Activated naive CD4-positive, alpha-beta T cell (primary cell): Measurements from ENCODE around the gene C16orf74.

ENCODE experiments used
- DNase-seq, 4 experiments: peaks; one replicate each; lab custom pipeline; 2025; lab: John Stamatoyannopoulos, UW

The C16orf74 gene

DNA sequence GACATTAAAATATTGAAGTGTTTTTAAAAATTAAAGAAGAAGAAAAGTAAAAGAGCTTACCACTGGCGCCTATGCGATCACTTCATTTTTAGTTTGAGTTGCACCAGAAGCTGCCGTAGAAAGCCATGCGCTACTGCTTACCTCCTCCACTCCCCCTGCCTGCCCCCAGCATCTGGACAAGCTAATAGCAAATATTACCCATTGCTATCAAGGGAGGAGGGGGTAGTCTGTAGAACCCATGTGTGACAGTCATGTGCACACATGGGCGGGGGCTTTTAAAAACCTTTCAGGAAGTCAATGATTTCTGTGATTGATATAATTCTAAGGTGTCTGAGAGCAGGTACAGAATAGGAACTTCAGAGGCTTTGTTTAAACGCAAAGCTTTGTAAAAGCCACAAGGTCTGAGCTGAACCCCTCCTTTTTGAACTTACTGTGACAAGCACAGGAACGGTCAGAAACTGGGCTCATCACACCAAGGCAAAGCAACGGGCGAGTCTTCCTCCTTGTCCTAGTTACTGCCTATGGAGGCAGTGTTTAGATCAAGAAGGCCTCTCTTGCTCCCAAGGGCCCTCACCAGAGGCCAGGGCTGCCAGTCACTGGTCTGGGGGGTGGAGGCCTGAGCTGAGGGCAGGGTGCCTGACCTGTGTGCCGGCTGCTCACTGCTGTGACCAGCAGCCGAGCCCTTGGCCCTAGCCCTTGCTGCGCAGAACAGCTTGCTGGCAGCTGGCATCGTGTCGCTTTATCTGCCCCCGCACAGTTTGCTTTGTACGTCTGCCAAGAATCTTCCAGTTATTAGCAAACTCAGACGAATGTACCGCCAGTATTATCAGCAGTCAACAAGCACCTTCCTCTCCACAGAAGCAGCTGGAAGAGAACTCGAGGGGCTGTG lies 77.1 kb downstream of the C16orf74 start:
- no peak for DNase-seq

DNA sequence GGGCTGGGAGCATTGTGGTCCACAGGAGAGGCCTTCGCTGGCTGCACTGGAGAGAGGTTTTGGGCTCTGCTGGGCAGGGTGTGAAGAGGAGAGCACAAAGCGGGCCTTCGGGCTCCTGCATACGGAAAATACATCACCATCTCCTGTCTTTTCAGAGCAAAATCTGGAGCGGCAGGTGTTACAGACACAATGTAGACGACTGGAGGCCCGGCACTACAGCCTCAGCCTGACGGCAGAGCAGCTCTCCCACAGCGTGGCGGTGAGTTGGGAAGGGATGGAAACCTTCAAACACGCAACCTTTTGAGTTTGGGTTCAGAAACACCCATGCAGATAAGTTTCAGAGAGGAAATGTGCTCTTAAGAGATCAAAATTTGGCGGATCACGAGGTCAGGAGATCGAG lies 80.1 kb downstream of the C16orf74 start:
- no peak for DNase-seq

DNA sequence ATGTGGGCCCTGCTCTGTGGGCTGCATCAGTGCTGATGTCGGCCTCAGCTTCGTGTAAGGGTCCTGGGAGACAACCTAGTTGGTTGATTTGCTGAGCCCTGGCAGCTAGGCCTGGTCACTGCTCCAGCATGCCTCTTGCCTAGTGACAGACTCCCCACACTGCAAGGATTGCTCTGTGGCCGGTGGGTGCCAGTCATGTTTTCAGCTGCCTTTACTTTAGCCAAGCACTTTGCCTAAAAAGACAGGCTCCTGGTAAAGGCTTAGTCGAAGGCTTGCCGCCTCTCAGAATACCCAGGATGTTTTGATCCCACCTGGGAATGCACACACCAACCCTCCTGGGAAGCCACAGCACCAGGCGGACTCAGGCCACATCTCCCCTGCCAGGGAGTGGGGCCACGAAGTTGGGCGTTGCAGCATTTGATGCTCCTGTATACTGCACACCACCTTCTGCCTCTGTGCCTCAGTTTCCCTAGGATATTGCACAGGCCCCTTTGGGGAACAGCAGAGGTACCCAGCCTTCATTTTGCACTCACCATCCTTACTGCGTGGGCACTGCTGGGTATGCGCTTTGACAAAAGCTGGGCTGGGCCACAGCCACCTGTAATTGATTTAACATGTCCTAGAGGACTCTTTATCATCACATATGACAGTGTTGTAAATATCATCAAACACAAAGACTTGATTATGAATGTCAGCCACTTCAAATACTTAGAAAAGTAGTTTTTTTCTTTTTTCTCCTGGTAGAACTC lies 82.0 kb downstream of the C16orf74 start:
- no peak for DNase-seq

DNA sequence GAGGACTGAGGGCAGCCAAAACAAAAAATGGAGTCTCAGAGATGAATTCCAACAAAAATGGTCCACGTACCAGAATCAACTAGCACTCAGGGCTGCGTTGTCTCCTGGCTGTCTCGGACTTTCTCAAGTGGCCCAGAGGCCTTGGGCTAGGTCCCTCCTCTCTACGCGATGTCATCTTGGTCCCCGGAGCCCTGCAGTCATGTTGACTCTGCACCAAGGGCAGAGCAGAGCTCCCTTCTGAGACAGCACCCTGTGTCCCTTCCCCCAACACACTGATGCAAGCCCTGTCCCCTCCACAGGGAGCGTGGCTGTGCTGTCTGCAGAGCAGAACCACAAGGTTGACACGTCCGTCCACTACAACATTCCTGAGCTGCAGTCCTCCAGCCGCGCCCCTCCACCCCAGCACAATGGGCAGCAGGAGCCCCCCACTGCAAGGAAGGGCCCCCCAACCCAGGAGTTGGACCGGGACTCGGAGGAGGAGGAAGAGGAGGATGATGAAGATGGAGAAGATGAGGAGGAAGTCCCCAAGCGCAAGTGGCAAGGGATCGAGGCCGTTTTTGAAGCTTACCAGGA lies 83.0 kb downstream of the C16orf74 start:
- no peak for DNase-seq

DNA sequence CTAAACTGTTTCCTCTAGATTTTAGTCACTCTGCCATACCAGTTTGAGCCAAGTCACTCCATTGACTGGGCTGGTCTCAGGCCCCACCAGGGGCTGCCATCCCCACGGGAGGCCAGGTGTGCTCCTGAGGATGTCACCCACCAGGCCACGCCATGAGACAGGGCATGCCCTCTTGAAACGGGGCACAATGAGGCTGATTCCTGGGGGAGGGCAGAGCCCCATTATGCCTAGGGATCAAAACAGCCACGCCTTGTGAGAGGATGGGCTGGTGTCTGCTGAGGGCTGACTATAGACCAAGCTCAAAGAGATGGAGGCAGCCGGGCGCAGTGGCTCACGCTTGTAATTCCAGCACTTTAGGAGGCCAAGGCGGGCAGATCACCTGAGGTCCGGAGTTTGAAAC lies 83.6 kb downstream of the C16orf74 start:
- no peak for DNase-seq

DNA sequence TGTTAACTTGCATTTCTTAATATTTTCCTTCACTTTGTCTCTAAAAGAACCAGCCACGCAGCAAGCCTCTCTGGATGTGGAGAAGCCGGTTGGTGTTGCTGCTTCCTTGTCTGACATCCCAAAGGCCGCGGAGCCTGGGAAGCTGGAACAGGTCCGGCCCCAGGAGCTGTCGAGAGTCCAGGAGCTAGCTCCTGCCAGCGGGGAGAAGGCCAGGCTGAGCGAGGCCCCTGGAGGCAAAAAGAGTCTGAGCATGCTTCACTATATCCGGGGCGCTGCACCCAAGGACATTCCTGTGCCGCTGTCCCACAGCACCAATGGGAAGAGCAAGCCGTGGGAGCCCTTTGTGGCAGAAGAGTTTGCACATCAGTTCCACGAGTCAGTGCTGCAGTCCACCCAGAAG lies 85.0 kb downstream of the C16orf74 start:
- no peak for DNase-seq

DNA sequence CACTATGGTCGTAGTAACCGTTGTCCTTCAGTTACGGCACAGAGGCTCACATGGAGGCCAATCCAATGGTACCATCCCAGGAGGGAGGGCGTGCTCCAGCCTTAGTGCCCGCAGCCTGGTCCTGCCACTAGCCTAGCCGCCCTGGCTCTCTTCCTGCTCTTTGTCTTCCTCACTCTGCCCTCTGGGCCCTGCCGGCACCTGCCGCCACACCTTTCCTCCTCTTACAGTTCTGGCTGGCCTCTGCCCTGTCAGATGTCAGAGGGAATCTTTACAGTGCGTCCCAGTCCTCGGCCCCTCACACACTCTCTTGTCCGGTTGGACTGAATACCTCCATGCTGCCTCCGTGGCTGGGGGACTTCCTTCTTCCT lies 85.5 kb downstream of the C16orf74 start:
- DNase-seq = no peak

DNA sequence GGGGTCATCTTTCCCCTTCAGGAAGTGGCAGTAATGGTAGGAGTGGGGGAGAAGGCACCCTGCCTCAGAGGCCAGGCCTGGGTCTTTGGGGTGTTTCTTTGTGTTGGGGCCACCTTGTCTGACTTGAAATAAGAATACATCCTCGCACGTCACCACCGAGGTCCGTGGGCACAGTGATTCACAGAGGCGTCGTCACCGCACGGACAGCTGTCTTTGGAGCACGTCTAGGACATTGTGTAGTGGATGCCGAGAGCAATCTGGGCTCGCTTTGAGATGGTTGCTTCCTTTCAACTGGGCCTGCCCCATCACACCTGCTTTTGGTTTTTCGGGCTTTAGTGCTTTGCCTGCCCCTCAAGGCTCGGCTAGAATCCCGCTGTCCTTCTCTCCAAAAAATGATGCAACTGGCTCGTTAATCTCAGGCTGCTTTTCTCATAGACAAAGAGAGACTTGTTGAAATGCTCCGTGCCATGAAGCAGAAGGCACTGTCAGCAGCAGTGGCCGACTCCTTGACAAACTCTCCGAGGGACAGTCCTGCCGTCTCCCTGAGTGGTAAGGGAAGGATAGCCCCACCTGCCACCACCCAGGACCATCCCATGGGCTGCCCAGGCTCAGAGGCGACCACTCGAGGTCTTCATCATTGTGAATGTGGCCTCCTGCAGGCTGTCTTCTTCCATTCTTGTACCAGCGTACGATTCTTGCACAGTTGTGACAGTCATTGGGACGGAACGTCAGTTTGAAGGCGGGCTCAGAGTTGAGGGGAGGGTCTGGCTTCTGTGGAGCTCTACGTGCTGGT lies 86.1 kb downstream of the C16orf74 start:
- DNase-seq = no peak

DNA sequence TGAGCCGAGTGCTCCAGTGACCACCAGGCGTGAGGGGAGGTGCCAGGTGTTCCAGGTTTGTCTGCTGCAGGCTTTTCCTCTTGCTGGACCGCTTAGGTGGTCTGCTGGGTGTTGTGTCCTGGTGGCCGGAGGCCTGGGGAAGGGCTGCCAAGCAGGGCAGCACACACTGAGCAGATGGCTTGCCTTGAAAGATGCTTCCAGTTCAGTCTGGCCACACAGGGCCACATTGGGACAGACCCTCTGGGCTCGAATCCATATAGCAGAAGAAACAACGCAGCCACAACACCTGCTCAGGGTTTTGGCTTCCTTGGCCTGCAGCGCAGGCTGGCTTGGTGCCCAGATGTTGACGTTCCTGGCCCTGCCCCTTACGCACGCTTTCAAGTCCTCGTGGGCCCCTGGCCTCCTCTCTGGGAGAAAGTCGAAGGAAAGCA lies 87.0 kb downstream of the C16orf74 start:
- DNase-seq = no peak

DNA sequence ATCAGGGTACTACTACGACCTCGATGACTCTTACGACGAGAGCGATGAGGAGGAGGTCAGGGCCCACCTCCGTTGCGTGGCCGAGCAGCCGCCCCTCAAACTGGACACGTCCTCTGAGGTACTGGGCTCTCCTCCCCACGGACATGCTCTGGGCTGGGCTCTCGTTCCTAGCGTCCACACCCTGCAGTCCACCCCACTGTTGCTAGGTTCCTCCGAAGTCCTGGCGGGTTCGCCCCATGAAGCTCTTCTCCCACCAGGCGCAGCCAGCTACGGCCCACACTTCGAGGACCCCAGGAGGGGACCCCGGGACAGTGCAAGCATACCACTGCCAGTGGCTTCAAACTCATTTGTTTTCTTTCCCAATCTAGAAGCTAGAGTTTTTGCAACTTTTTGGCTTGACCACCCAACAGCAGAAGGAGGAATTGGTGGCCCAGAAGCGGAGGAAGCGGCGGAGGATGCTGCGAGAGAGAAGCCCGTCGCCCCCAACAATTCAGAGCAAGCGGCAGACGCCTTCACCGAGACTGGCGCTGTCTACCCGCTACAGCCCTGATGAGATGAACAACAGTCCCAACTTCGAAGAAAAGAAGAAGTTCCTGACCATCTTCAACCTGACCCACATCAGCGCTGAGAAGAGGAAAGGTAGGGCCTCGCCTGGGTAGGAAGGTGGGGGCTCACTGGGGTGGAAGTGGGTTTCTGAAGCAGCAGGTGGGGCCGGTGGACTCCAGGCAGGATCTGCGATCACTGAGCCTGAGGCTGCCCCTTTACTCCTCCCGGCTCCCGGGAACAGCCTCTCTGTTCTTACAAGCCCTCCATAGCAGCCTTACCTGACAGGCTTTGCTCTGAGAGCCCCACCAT lies 87.7 kb downstream of the C16orf74 start:
- DNase-seq = no peak

DNA sequence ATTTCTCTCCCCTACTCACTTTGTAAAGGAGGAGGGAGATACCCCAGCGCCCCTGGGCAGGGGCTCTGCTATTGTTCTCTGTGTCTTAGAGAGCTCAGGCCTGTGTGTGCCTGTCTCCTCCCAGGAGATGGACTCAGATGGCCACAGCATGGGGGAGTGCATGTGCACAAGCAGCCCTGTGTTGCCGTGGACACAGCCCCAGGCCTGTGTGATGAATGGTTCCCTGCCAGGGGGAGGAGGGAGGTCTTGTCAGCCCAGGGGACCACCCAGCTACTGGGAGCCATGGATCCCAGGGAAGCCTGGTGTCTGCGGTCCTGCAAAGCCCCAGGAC lies 88.4 kb downstream of the C16orf74 start:
- DNase-seq = no peak

DNA sequence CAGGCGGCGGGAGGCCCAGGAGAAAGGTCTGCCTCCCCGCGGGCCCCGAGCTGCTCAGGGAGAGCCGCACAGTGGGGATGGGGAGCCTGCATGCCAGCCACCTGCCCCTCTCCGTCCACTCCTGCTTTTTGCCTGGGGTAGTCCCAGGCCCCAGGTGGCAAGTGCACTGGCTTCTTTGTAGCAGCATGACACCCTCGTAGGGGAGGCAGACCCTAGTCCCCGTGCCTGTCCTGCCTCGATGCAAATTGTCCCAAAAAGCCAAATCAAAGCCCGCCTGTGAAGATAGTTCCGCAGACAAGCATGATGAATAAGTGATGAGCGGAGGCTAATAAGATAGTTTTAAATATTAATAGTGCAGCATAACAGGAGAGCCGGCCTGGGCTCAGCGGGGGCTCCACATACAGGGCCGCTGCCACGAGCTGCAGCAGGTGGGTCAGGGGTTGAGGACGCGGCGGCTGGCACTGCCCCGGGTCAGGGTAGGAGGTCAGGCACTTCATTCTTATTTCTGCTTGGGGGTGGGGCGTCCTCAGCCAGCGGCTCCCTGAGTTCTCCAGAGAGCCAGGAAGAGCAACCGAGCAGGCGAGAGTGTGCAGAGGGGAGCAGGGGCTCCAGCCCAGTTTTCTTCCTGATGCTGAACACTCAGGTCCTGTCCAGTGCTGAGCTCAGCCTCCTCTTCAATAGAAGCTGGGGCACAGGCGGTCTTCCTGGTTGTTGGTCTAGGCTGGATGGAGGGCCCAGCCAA lies 89.0 kb downstream of the C16orf74 start:
- no peak for DNase-seq

DNA sequence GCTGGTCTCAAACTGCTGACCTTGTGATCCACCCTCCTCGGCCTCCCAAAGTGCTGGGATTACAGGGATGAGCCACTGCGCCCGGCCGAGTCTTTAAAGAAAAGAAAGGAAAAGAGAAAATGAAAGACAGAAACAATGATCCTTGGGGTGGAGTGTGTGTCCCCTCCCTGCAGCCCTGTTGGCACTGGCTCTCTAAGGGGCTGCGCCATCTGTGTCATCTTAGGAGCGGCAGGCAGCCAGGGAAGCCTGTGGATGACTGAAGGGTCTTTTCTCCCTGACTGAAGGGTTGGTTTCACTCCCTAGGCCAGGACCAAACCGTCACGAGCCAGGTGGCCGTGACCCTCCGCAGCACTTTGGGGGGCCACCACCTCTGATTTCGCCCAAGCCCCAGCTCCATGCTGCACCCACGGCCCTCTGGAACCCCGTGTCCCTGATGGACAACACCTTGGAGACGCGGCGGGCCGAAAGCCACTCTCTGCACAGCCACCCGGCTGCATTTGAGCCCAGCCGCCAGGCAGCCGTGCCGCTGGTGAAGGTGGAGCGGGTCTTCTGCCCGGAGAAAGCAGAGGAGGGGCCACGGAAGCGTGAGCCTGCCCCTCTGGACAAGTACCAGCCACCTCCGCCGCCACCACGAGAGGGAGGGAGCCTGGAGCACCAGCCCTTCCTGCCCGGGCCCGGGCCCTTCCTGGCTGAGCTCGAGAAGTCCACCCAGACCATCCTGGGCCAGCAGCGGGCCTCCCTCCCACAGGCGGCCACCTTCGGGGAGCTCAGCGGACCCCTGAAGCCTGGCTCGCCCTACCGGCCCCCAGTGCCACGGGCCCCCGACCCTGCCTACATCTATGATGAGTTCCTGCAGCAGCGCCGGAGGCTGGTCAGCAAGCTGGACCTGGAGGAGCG lies 89.8 kb downstream of the C16orf74 start:
- DNase-seq = no peak

DNA sequence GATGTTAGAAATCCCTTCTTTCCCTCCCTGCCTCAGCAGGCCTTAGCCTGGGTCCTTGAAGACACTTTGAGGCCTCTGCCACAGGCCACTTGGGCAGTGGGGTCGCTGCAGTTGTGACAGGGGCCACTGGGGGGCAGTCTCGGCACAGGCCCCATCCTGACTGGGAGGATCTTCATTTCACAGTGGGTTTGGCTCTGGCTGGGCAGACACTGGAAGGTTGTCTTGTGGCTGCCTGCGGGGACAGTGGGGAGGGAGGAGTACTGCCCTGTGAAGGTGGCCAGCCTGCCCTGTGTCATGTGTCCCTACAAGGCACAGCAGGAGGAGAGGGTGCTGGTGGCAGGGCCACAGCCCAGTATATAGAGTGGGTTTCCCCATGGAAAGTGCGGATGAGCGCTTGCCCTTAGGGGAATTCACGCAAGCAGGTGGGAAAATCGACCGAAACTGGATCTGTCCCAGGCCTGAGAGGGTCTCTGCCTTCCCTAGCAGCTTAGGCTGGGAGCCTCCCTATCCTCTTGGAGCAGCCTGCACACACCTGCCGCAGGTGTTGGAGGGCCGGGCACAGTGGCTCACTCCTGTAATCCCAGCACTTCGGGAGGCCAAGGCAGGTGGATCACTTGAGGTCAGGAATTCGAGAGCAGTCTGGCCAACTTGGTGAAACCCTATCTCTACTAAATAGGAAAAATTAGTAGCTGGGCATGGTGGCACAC lies 90.9 kb downstream of the C16orf74 start:
- DNase-seq = peak in 3 of 4 experiments; percentile 42 to 49 (median 45)

DNA sequence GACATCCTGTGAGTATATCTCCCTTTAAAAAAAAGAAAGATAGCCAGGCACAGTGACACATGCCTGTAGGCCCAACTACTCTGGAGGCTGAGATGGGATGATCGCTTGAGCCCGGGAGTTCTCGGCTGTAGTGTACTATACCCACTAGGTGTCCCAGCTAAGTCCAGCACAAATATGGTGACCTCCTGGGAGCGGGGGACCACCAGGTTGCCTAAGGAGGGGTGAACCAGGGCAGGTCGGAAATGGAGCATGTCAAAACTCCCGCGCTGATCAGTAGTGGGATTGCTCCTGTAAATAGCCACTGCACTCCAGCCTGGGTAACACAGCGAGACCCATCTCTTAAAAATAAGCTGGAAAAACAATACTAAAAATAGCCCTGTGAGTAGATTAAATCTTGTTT lies 91.6 kb downstream of the C16orf74 start:
- no peak for DNase-seq

DNA sequence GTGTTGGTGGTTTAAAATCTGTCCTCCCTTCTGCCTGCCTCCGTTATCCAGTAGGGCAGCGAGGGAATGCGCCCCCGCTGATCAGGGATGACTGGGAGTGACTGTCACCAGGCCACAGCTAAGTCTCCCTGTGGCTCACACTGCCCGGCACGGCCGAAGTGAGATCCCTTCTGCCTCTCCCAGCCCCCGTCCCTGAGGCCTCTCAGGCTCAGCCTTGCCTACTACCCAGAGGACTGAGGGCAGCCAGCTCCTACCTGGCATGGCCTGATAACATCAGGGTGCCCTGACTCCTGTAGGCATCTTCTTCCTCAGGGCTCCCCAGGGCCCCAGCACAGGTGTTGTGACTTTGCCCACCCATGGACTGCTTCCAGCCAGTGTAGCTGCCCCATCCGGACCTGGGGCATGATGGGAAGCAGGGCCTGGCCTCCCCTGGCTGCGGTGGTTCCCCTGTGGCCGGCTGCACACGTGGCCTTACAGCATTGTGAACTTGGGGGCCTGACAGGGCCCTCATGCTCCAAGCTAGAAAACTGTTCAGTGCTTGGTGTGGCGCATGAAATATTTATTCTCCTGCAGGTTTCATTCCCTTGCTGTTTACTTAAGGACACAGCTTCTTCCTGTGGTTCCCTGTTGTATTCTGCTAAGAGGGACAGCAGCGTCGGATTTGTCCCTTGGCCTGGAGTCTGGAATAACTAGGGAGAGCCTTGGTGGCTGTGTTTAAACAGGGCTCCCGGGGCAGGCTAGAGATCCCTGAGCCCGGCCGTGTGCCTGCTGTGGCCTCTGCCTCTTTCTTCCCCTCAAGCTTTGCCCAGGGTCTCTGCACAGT lies 92.2 kb downstream of the C16orf74 start:
- DNase-seq = no peak

DNA sequence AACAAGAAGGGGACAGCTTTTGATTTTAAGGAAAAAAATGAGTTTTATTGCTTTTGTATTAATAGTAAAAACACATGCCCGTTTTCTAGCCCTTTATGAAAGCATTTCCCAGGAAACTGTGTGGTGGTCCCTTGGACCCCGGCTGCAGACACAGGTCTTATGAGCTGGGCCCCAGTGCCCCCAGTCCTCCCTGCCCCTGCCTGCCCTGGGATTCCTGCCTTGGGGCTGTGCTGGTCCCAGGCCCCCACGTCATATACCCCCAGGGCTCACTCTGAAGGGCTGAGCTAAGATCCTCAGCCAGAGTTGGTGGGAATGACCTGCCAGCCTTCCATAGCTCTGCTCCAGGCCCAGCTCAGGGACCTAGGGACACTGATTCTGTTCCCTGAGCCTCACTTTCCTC lies 92.9 kb downstream of the C16orf74 start:
- DNase-seq = no peak
